ENCODE data around the gene ADAMTSL4.
"Not testable (repeated sequence)": the region's sequence is repeated elsewhere in the genome, so short reads cannot be mapped to it uniquely, and the experiment has no call there.

ADAMTSL4 gene

GRCh38 chr1:150566589-150567340, 17.6 kb downstream of the ADAMTSL4 start:
- no peak for DNase-seq (ENCODE audit: low read depth in 2 of 2, low spot score in 1 of 2)

GRCh38 chr1:150567341-150567716, 18.1 kb downstream of the ADAMTSL4 start:
- DNase-seq (ENCODE audit: low read depth in 2 of 2, low spot score in 1 of 2): no peak

GRCh38 chr1:150567717-150568593, 18.7 kb downstream of the ADAMTSL4 start:
- no peak for DNase-seq (ENCODE audit: low read depth in 2 of 2, low spot score in 1 of 2)

GRCh38 chr1:150568594-150568966, 19.4 kb downstream of the ADAMTSL4 start:
- DNase-seq (ENCODE audit: low read depth in 2 of 2, low spot score in 1 of 2): no peak

GRCh38 chr1:150572918-150573647, 23.9 kb downstream of the ADAMTSL4 start:
- no peak for DNase-seq (ENCODE audit: low read depth in 2 of 2, low spot score in 1 of 2)

DNA sequence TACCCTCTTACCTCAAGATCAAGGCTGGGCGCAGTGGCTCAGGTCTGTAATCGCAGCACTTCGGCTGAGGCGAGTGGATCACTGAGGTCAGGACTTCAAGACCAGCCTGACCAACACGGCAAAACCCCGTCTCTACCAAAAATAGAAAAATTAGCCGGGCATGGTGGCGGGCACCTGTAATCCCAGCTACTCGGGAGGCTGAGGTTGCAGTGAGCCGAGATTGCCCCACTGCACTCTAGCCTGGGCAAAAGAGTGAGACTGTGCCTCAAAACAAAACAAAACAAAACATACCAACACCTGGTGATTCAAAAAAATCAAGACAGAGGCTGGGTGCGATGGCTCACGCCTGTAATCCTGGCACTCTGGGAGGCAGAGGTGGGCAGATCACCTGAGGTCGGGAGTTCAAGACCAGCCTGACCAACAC, 24.5 kb downstream of the ADAMTSL4 start:
- DNase-seq (ENCODE audit: low read depth in 2 of 2, low spot score in 1 of 2): not testable (repeated sequence)

GRCh38 chr1:150574260-150575071, 25.3 kb downstream of the ADAMTSL4 start:
- DNase-seq (ENCODE audit: low read depth in 2 of 2, low spot score in 1 of 2): no peak

DNA sequence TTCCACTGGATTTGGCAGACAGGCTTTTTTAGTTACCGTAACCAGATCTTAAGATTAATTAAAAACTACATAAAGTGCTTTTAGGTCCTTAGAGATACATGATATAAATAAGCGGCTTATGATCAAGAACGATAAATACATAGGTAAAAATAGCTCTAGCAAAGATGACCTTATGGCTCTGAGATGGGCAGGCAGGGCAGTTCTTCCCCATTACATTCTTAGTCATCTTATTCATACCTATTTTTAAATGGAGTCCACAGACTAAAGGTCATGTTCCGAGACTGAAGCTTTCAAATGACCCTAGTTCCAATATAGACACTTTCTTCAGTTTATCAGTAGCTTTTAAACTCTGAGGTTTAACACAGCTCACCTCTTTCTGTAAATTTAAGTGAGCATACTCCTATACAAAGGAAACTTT, 25.9 kb downstream of the ADAMTSL4 start:
- no peak for DNase-seq (ENCODE audit: low read depth in 2 of 2, low spot score in 1 of 2)

- no peak for DNase-seq (ENCODE audit: low read depth in 2 of 2, low spot score in 1 of 2)
These were observed 26.5 kb downstream of the ADAMTSL4 start for GRCh38 chr1:150575518-150576366.

DNA sequence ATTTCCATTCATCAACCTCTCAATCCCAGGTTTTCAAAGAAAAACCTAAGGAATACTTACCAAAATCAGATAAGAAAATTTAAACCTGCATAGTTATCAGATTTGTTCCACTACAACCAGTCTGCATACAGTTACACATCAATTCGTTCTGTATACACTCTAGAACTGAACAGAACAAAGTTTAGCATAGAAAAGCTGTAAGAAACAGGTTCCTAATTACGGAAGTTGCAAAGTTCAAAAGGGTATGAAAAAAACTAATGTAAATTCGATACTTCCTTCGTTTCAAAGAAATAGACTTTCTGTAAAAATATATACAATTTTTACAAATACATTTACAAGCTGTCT, 27.1 kb downstream of the ADAMTSL4 start:
- DNase-seq (ENCODE audit: low read depth in 2 of 2, low spot score in 1 of 2): no peak

- no peak for DNase-seq (ENCODE audit: low read depth in 2 of 2, low spot score in 1 of 2)
These were observed 27.8 kb downstream of the ADAMTSL4 start for GRCh38 chr1:150576794-150577556.

DNA sequence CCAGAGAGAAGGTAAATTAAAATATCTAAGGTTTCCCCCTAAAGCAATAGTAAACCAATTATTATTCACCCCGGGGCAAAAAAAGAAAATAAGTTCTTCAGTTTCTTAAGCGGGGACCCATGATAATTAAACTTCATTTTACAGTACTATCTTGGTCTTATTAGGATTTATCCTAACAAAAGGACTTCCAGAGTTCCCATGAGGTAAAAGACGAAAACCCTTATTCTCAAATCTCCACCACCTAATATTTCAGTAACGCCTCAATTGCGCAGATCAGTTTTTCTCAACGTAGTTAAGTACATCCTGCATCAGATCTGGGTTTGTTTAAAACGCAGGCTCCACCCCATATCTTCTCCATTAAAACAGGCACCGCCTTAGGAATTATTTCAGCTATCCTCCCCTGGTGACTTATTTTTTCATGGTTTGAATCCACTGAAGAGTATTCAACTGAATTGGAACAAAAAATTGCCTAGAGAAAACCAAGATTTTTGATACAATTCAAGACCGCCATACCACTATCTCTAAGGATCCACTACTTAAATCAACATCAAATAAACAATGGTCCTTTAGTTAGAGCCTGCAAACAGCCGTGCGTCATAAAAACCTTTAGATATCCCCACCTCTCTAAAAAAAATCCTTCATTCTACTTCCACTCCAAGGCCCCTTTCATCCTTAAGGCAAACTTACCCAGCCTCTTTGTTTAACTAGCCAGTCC, 28.5 kb downstream of the ADAMTSL4 start:
- no peak for DNase-seq (ENCODE audit: low read depth in 2 of 2, low spot score in 1 of 2)

DNA sequence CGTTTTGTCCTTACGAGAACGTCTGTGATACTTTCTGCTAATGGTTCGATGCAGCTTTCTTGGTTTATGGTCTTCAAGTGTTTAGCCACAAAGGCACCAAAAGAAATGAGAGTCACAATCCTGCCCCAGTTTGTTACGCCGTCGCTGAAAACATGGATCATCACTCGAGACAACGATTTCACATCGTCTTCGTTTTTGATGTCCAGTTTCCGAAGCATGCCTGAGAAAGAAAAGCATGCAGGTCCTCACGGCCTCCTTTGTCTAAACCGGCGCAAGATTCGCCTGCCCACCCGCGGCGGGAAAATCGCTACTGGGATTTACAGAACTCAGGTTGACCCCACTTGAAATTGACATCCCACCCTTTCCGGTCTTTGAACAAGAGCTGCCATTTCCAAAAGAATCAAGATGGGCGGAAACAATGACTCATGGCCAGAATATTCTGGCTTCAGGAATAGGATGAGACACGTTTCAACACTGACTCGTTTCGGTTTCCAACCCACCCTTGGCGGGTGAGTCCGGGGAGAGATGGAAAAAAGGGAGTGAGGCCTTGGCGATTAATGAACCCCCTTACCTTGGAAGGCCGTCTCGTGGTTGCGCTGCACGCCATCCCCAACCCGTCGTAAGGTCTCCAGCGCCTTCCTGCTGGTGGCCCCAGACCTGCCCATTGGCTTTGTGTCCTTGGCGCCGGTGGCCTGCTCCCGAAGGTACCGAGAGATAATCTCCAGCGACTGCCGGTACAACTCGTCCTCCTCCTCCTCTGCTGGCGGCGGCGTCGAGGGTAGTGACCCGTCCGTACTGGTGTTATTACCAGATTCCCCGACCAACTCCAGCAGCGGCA, 29.3 kb downstream of the ADAMTSL4 start:
- no peak for DNase-seq (ENCODE audit: low read depth in 2 of 2, low spot score in 1 of 2)

DNA sequence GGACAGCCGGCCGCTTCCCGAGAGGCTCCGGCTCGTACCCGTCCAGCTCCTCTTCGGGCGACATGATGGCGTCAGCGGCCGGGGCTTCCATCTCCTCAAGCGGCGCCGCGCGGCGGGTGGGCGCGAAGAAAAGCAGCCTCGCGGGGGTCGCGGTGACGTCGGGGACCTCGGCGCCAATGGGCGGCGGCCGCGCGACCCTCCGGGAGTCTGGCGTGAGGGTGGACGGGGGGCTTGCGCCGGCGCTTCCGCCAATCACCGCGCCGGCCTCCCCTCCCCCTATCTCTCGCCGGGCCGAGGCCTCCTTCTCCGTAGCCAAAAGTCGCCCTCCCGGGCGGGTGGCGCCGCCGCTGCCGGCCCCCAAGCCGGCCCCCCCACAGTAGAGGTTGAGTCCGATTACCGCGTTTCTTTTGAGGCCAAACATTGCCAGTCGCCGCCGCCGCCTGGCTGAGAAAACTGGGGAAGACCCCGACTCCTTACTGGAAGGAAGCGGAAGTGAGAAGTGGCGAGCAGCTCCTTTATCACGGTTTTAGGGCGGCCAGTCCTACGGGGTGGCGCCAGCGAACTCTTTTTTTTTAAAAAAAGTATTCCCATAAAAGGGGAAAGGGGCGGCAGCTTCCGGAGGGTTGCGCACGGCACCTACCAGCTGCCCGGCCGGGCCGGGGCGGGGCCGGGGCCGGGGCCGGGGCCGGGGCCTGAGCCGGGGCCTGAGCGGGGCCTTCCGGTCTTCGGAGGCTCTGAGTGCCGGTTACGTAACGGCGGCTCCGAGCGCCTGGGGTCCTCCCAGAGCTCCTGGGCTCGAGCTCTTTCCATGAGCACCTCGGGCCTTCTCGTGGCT, 30.1 kb downstream of the ADAMTSL4 start, which contains the start of gene MCL1:
Gene MCL1 (minus strand): TSS at position 501 of the 835 bp plus-strand sequence. CDS start 80 bp downstream, at position 421.
- DNase-seq (ENCODE audit: low read depth in 2 of 2, low spot score in 1 of 2): peak; percentile 68 to 80

DNA sequence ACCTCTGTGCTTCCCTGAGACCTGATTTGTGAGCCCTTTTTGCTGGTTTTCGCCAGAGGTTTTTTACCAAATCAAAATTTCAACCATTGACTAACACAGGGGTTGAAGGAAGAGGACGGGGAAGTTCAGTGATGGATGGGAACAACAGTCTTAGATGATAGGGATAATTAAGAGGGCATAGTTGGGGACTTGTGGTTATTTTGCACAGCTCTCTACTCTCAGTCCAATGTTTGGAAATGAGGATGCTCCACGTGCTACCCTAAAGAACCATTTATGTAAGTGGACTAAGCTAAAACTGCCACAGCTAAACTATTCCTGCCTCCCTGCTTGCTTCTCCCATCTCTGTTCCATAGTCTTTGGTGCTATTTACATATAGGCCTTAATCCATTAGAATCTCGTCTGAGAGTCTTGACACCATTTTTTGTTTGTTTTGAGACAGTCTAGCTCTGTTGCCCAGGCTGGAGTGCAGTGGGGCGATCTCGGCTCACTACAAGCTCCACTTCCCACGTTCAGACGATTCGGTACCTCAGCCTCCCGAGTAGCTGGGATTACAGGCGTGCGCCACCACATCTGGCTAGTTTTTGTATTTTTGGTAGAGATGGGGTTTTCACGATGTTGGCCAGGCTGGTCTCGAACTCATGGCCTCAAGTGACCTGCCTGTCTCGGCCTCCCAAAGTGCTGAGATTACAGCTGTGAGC, 30.9 kb downstream of the ADAMTSL4 start:
- DNase-seq (ENCODE audit: low read depth in 2 of 2, low spot score in 1 of 2): no peak

- DNase-seq (ENCODE audit: low read depth in 2 of 2, low spot score in 1 of 2): not testable (repeated sequence)
These were observed 31.8 kb downstream of the ADAMTSL4 start for GRCh38 chr1:150580966-150581365.
